Heart left ventricle (tissue), 13 donors: ENCODE measurements around the gene FADS6.
"Not testable (repeated sequence)": the region's sequence is repeated elsewhere in the genome, so short reads cannot be mapped to it uniquely, and the experiment has no call there.

Experiments
- CTCF ChIP-seq, 12 donors: fragments of 200-600 bp; sonication (generic) in 4 of 12; IDR thresholded peaks; one replicate each; pipeline versions ENCODE4 v1.5.0 to v1.8.0; 2018 to 2022; ENCODE audit warnings: antibody characterized with exemption in 12 of 12, mild to moderate bottlenecking in 5 of 12
- POLR2A ChIP-seq, 2 donors: fragments of 450-650 bp; IDR thresholded peaks; one replicate each; pipeline ENCODE4 v1.6.1; 2017; ENCODE audit warnings: antibody characterized with exemption in 2 of 2, mild to moderate bottlenecking in 2 of 2, moderate library complexity in 2 of 2
- donor health status: ischemic (EF 13 %, LVEDD 7.1; RV severe dilation, severe dysfunction).
- donor health status: DM: no; HTN: yes; CAD: no.
- donor health status: DM: no; HTN: no; CAD: no.
- donor health status: ischemic (EF 25% LVEDD 6.9; RV normal size, moderate dysfunction).
- donor health status: ischemic (EF 25% LVEDD 5.7; RV mildly dilated, moderate dysfunction).
- donor health status: ischemic (EF 35%, LVEDD 5.7; RV mildly dilated, moderate dysfunction).
- donor health status: nonischemic (EF 11% LVEDD 7.7; RV severe dilation, severe dysfunction).
- donor health status: DM: yes; HTN: yes; CAD: no.
- donor health status: PGD.
- donor health status: ischemic (EF 29% LVEDD 5.4; RV normal size, mild dysfunction).
- donor health status: nonischemic (EF 23%, LVEDD 6.1; RV moderate dilation, normal function).

DNA sequence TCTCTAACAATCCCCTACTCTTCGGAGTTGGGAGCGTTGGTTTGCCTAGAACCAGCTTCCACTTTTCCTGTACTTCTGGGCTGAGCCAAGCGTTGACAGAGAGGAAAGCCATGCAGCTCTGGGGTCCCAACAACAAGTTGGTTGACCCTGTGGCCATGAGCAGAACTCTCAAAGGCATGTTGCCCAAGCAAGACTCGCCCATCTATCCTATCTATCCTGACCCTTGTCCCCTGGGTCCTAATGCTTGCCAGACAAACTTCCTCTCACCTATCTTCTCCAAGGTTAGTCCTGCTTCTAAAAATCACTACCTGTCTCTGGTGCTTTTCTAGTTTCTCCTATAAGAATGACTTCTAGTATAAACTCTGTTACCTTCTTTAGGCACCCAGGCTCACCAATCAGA lies 15.7 kb upstream of the FADS6 start:
- TF ChIP-seq POLR2A, CTCF (IDR thresholded peaks at IDR 0.05): not testable (repeated sequence)
